ENCODE results near the gene TYW1B.
"Not testable (repeated sequence)": the region's sequence is repeated elsewhere in the genome, so short reads cannot be mapped to it uniquely, and the experiment has no call there.

GRCh38 chr7:72708371-72709050 is 119.5 kb downstream of the TYW1B start:
- TF ChIP-seq CTCF (IDR thresholded peaks at IDR 0.05; ENCODE audit: insufficient read depth, low read length); GABPA (IDR thresholded peaks at IDR 0.05; ENCODE audit: low read depth); POLR2AphosphoS5 (IDR thresholded peaks at IDR 0.05; ENCODE audit: low read depth); REST (IDR thresholded peaks at IDR 0.05; ENCODE audit: insufficient replicate concordance, low read depth); SPI1 (IDR thresholded peaks at IDR 0.05; ENCODE audit: borderline replicate concordance, low read depth): not testable (repeated sequence)

Data from HL-60 (cell line).